ACC112 (cell line): Measurements from ENCODE around the gene SIRT2.

Experiments
- H2AFZ ChIP-seq: fragments of 200-600 bp; sonication (generic); one replicate; pipeline ENCODE4 v1.6.0; 2017; ENCODE audit warnings: antibody characterized with exemption, low read length; ENCODE audit not compliant: unreplicated experiment
- H3K27ac ChIP-seq: fragments of 200-600 bp; sonication (generic); 2 replicates; pipeline ENCODE4 v1.5.1; 2014; ENCODE audit warnings: low read depth, mild to moderate bottlenecking, antibody characterized with exemption, low read length, moderate library complexity
- H3K27me3 ChIP-seq: fragments of 200-600 bp; sonication (generic); 2 replicates; pipeline ENCODE4 v1.6.1; 2014; ENCODE audit warnings: mild to moderate bottlenecking, antibody characterized with exemption, low read length, moderate library complexity, mixed read lengths; ENCODE audit not compliant: insufficient read depth
- H3K36me3 ChIP-seq: fragments of 200-600 bp; sonication (generic); 2 replicates; pipeline ENCODE4 v1.6.1; 2016; ENCODE audit warnings: mild to moderate bottlenecking, antibody characterized with exemption, low read length, moderate library complexity, mixed read lengths; ENCODE audit not compliant: insufficient read depth
- H3K4me1 ChIP-seq: fragments of 200-600 bp; sonication (generic); one replicate; pipeline ENCODE4 v1.6.1; 2016; ENCODE audit warnings: low read length, mixed read lengths; ENCODE audit not compliant: insufficient read depth, unreplicated experiment, control insufficient read depth
- H3K4me3 ChIP-seq: fragments of 200-600 bp; sonication (generic); 2 replicates; pipeline ENCODE4 v1.5.1; 2014; ENCODE audit warnings: mild to moderate bottlenecking, low read depth, low read length
- H3K79me2 ChIP-seq: fragments of 200-600 bp; sonication (generic); one replicate; pipeline ENCODE4 v1.6.0; 2016; ENCODE audit warnings: low read length; ENCODE audit not compliant: control insufficient read depth, unreplicated experiment, insufficient read depth

The SIRT2 gene

GRCh38 chr19:38841787-38842438 is 57.5 kb downstream of the SIRT2 start:
- H3K4me3 ChIP-seq, result no peak overlapping the region
- peaks cover 51% of the 10 kb centered on the region for H3K79me2 ChIP-seq
- peaks cover under 1% of the 10 kb centered on the region for H3K4me1 ChIP-seq
- peaks cover 36% of the 10 kb centered on the region; the same call in 1 of the 2 replicates for H3K36me3 ChIP-seq
- no peaks in the 10 kb centered on the region for H3K27me3 ChIP-seq
- no peak overlapping the region for H3K27ac ChIP-seq
- H2AFZ ChIP-seq, result no peak overlapping the region

DNA sequence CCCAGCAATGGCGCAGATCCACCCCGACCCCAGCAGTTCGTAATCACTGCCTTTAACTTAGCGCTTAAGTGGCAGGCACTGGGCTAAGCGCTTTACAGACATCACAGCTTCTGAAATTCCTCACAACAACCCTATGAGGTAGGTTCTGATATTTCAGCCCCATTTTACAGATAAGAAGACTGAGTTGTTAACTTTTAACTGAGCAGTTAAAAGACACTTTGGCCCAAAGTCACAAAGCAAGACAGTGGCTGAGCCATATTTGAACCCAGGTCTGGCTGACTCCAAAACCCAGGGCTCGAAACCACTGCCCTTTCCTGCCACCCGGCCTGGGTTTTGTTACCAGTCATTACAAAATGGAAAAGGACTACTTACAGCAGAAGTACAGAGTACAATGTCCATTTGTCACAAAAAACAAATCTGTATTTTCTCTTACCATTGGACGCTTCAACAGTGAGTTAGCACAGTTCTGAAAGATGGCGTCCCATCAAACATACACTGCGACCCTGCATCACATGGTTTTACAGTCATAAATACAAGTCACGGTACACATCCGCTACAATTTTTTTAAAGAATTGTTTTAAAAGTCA is 58.1 kb downstream of the SIRT2 start:
- Histone ChIP-seq H3K79me2 (peaks cover 44% of the 10 kb centered on the region), H2AFZ (no peak overlapping the region), H3K4me1 (no peaks in the 10 kb centered on the region), H3K36me3 (peaks cover 36% of the 10 kb centered on the region; the same call in 1 of the 2 replicates), H3K27ac (no peak overlapping the region), H3K27me3 (no peaks in the 10 kb centered on the region), H3K4me3 (no peak overlapping the region)

DNA sequence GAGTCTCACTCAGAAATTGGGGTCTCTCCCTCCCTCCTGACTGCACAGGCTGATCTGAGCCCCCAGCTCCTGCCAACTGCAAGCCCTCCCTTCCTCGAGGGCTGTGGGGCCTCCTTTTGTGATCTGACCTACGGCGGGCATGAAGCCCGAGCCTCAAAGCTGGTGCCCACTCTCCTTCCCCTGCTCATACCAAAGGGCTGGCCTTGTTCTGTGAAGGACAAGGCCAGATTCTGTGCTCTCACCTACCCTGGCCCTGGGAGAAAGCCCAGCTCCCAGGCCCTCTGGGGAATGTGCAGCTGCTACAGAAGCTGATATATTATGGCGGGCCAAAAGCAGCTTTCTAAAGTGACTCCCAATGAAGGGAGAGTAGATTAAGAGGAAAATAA is 58.8 kb downstream of the SIRT2 start:
- H3K4me1 ChIP-seq, result peaks cover 5% of the 10 kb centered on the region
- H3K79me2 ChIP-seq, result peaks cover 37% of the 10 kb centered on the region
- no peak overlapping the region for H3K27ac ChIP-seq
- peaks cover 30% of the 10 kb centered on the region; the same call in 1 of the 2 replicates for H3K36me3 ChIP-seq
- no peaks in the 10 kb centered on the region for H3K27me3 ChIP-seq
- H2AFZ ChIP-seq, result no peak overlapping the region
- H3K4me3 ChIP-seq, result no peak overlapping the region

DNA sequence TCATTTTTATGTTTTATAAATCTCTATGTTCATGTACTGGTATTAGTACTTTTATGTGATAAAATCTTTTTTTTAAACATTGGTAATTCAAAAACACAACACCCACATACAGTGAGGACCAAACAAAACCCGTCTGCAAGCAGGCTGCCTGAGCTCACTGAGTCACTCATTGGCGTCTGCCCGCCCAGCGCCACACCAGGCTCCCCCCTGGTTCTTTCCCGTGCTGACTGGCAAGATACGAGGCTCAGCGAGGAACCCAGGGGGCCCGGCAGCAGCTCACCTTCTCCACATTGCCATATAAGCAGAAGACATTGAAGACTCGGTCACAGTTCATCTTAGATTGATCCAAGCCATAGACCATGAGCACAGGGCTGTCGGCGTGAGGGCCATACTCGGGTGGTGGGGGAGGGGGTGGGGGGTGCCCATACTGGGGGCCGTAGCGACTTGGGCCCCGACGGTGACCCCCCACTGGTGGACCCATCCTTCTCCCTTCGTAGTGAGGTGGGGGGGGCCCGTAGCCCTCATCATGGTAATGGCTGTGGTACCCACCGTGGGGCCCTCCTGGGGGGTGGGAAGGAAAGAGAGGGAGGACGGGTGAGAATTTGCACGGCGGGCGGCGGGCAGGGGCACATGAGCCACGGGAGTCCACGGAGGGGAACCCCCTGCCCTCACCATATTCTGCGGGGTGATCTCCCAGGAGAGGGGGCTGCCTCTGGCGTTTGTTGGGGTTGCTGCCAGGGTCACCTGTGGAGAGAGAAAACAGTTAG is 59.4 kb downstream of the SIRT2 start:
- Histone ChIP-seq H3K36me3 (peaks cover 24% of the 10 kb centered on the region; the same call in 1 of the 2 replicates), H3K79me2 (peaks cover 33% of the 10 kb centered on the region), H3K27me3 (no peaks in the 10 kb centered on the region), H3K4me3 (no peak overlapping the region), H3K4me1 (peaks cover 6% of the 10 kb centered on the region), H3K27ac (no peak overlapping the region), H2AFZ (no peak overlapping the region)

- Histone ChIP-seq H3K4me1 (peaks cover 6% of the 10 kb centered on the region), H3K27ac (no peak overlapping the region), H3K79me2 (peaks cover 25% of the 10 kb centered on the region), H3K36me3 (peaks cover 21% of the 10 kb centered on the region; the same call in 1 of the 2 replicates), H3K27me3 (no peaks in the 10 kb centered on the region), H3K4me3 (no peak overlapping the region), H2AFZ (no peak overlapping the region)
These were observed 60.2 kb downstream of the SIRT2 start for GRCh38 chr19:38838986-38839761.

DNA sequence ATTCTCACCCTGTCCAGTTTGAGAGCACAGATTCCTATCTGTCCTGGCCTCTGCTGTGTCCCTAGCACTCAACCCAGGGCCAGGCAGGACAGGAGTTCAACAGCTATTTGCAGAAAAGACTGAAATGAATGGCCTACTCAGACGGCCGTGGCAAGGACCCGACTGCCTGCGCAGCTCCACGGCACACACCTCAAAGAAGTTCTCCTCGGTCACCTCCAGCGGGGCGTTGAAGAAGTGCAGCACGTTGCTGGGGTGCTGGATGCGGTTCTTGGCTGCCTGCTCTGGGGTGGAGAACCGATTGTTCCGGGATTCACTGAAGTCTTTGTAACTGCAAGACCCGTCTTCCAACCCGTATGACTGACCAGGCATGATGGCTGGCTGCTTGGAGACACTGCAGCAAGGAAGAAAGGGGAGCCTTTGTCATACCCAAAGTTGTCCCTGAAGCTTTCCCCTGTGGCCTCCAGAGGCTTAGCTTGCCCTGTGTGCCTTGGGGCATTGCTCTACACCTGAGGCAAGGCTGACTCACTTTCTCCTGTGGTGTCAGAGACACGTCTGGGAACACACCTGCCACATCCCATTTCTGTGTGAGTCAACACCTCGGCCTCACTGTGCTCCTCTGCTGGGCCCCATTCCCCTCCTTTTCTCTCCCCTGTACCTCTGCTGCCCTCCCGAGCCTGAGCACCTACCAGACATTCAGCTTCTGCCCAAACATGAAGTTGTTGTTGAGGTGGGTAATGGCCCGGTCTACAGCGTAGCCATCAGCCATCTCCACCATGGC is 61.0 kb downstream of the SIRT2 start:
- Histone ChIP-seq H3K36me3 (peaks cover 15% of the 10 kb centered on the region; the same call in 1 of the 2 replicates), H3K79me2 (peaks cover 17% of the 10 kb centered on the region), H3K4me3 (no peak overlapping the region), H3K27me3 (no peaks in the 10 kb centered on the region), H3K27ac (no peak overlapping the region), H3K4me1 (peaks cover 6% of the 10 kb centered on the region), H2AFZ (no peak overlapping the region)

GRCh38 chr19:38837656-38838121 is 61.7 kb downstream of the SIRT2 start:
- Histone ChIP-seq H3K27ac (no peak overlapping the region), H3K4me3 (no peak overlapping the region), H3K27me3 (no peaks in the 10 kb centered on the region), H3K79me2 (peaks cover 10% of the 10 kb centered on the region), H2AFZ (no peak overlapping the region), H3K36me3 (peaks cover 15% of the 10 kb centered on the region; the same call in 1 of the 2 replicates), H3K4me1 (peaks cover 6% of the 10 kb centered on the region)

GRCh38 chr19:38836983-38837626 is 62.3 kb downstream of the SIRT2 start:
- Histone ChIP-seq H3K79me2 (peaks cover 10% of the 10 kb centered on the region), H3K4me3 (no peak overlapping the region), H3K36me3 (peaks cover 15% of the 10 kb centered on the region; the same call in 1 of the 2 replicates), H3K27ac (no peak overlapping the region), H3K27me3 (no peaks in the 10 kb centered on the region), H3K4me1 (peaks cover 10% of the 10 kb centered on the region), H2AFZ (no peak overlapping the region)

GRCh38 chr19:38836159-38836982 is 63.0 kb downstream of the SIRT2 start:
- peaks cover 9% of the 10 kb centered on the region for H3K79me2 ChIP-seq
- H2AFZ ChIP-seq, result no peak overlapping the region
- H3K4me3 ChIP-seq, result no peak overlapping the region
- peaks cover 10% of the 10 kb centered on the region for H3K4me1 ChIP-seq
- peaks cover 13% of the 10 kb centered on the region; the same call in 1 of the 2 replicates for H3K36me3 ChIP-seq
- H3K27ac ChIP-seq, result no peak overlapping the region
- no peaks in the 10 kb centered on the region for H3K27me3 ChIP-seq
